Measurements from ENCODE around the gene SRXN1.

Gene SRXN1

GRCh38 chr20:675033-675452 is 22.0 kb upstream of the SRXN1 start:
- no peak for DNase-seq

GRCh38 chr20:673603-674001 is 20.6 kb upstream of the SRXN1 start:
- no peak for DNase-seq

- no peak for DNase-seq
Observed at GRCh38 chr20:672963-673602, 20.1 kb upstream of the SRXN1 start.

GRCh38 chr20:671252-672030 is 18.4 kb upstream of the SRXN1 start:
- no peak for DNase-seq

- no peak for DNase-seq
Observed at GRCh38 chr20:669573-669972, 16.6 kb upstream of the SRXN1 start.

- DNase-seq: no peak
Observed at GRCh38 chr20:668638-669037, 15.6 kb upstream of the SRXN1 start.

GRCh38 chr20:668050-668449 is 15.1 kb upstream of the SRXN1 start:
- DNase-seq: no peak

- peak; percentile 71 for DNase-seq
Observed at GRCh38 chr20:667351-668034, 14.5 kb upstream of the SRXN1 start.

GRCh38 chr20:666877-667276 is 13.9 kb upstream of the SRXN1 start:
- no peak for DNase-seq

GRCh38 chr20:665276-665675 is 12.3 kb upstream of the SRXN1 start:
- DNase-seq: no peak

GRCh38 chr20:664576-664975 is 11.6 kb upstream of the SRXN1 start:
- no peak for DNase-seq

- DNase-seq: no peak
Observed at GRCh38 chr20:664151-664550, 11.2 kb upstream of the SRXN1 start.

GRCh38 chr20:663315-664090 is 10.5 kb upstream of the SRXN1 start:
- DNase-seq: peak; percentile 43

- DNase-seq: no peak
Observed at GRCh38 chr20:662277-663192, 9.5 kb upstream of the SRXN1 start.

- no peak for DNase-seq
Observed at GRCh38 chr20:661474-662270, 8.7 kb upstream of the SRXN1 start.

GRCh38 chr20:658731-659291 is 5.8 kb upstream of the SRXN1 start:
- DNase-seq: no peak

GRCh38 chr20:658202-658601 is 5.2 kb upstream of the SRXN1 start:
- no peak for DNase-seq

- DNase-seq: no peak
Observed at GRCh38 chr20:655726-656624, 3.0 kb upstream of the SRXN1 start.

GRCh38 chr20:654417-654750 is 1.4 kb upstream of the SRXN1 start:
- DNase-seq: no peak
